NCI-H2196 treated with DMSO at 0.1 percent for 48 hours (cell line): ENCODE measurements around the gene IL25.
"Not testable (repeated sequence)": the region's sequence is repeated elsewhere in the genome, so short reads cannot be mapped to it uniquely, and the experiment has no call there.

Experiments used
- DNase-seq: peaks from one replicate; lab custom pipeline; 2025; ENCODE audit not compliant: unreplicated experiment; lab: John Stamatoyannopoulos, UW

The IL25 gene

DNA sequence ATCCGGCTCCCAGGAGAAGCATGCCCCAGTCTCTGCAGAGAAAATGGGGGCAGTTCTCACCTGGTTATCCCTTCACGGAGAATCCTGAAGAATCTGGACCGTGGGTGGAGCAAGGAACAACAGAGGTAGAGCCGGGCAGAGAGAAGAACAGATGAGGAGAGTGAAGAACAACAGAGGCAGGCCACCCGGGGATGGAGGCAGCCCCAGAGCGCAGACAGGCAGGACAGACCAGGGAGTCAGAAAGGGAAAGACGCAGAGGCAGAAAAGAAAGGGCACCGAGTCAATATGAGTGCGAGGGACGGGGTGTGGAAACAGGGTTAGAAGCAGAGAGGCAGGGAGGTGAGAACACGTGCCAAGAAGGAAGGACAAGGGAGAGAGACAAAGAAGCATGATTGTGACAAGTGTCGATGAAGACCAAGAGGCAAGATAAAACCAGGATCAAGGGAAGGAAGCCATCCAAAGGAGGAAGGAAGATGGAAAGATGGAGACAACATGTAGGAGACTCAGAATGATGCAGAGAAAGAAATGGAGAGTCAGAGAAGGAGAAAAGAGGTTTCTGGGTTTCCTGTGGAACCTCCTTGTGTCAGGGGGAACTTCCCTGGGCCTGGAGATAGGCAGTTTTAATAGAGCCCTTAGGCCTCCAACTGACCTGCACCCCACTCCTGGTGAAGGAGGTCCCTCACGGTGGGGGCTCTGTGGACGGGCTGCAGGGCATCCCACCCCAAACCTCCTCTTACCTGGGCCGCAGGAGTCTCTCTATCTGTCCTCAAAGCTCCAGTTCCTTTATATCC lies 35.1 kb downstream of the IL25 start, which contains the start of gene MYH6:
TSS of gene MYH6 (minus strand) at position 758 of the 791 bp plus-strand sequence. CDS start 1,050 bp downstream, outside the sequence.
- no peak for DNase-seq

GRCh38 chr14:23408307-23408630 lies 35.7 kb downstream of the IL25 start:
- no peak for DNase-seq

DNA sequence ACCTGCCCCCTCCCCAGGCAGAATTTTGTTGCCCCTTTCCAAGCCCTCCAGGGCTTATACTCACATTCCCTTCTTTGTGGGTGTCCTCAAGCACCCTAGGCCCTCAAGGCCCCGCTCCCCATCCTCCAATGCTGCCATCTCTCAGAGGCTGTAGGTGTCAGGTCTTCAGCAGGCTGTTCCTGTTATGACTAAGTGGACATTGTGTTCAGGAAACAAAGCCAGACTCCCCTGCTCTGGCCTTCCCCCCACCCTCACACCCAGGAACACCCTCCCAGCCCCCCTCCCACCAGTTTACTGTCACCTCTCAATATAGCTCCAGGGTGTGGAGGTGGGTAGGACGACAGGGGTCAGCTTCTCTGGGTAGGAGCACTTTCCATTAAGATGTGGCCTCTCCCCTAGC lies 36.9 kb downstream of the IL25 start:
- no peak for DNase-seq

DNA sequence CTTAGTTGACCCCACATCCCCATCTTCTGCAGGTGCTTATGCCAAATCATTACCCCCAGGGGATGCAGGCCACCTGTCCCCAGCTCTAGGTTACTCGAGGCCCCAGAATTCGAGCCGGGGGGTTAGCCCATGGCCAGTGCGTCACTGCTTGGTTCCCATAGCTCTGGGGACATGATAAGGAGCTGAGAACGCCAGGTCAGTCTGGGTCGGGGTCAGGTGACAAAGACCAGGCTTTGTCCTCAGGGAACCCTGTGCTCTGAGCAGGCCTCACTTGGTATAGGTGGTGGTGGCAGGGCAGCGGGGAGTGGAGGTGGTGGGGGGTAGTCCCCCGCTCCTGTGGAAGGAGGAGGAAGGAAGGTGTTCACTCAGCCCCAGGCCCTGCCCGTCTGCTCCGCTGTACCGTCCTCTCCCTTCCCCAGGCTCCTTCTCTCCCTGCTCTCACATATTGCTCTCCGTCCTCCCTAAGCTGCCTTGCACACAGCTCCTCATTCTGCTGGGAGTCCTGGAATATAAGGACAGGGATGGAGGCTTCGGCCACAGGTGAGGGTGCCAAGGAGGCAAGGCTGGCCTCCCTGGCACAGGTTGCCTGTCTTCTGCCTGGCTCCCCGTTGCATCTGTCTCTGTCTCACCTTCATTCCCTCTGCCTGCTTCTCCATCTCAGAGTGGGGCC lies 37.5 kb downstream of the IL25 start:
- no peak for DNase-seq

DNA sequence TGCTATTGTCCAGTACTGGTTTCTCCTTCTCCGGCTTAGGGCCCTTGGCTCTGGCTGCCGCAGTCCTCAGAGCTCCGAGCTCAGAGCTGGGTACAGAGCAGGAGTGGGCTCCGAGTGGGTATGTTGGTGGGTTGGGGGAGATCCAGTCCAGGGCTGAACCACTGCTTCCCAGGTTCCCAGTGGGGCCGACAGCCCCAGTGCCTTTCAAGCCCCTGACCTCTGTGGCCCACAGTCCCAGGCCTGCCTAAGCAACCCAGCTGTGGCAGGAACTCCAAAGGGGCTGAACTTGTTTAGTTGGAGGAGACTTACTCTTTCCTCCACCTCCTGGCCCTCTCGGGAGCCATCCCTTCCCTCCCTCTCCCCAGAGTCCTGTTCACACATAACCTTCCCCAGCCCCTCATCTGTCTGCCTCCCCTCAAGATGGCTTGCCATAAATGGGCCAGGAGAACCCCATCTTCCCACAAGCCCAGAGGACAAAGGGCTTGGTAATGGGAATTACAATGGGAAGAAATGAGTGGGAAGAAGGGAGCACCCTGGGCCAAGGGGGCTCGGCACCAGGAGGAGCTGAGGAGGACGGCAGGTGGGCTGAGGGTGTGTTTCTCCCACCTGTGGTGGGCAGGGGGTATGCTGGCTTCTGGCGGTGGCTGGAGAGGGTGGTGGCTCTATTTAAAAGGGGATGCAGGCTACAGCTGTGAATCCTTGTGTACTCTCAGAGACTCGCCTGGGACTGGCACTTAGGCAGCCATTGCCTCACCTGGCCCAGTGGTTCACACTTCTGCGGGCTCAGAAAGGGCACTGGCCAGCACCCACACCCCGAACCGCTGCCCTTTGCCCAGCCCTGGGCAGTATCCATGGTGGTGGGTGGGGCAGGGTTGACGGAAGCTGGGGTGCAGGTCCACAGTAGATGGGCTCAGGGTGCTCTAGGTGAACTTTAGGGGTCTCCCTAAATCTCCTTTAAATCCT lies 39.2 kb downstream of the IL25 start:
- DNase-seq: no peak

DNA sequence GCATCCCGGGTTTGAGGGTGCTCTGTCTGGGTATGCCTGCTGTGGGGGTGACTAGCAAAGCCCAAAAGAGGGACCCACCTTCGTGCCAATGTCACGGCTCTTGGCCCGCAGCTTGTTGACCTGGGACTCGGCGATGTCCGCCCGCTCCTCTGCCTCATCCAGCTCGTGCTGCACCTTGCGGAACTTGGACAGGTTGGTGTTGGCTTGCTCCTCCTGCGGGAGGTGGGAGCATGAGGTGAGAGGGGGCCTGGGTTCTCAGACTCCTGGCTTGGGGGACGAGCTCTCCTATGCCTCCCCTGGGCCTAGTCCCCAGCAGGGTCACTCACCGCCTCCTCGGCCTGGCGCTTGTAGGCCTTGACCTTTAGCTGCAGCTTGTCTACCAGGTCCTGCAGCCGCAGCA lies 41.1 kb downstream of the IL25 start:
- DNase-seq: no peak

- DNase-seq: no peak
Measured at GRCh38 chr14:23414254-23414653, 41.6 kb downstream of the IL25 start.

DNA sequence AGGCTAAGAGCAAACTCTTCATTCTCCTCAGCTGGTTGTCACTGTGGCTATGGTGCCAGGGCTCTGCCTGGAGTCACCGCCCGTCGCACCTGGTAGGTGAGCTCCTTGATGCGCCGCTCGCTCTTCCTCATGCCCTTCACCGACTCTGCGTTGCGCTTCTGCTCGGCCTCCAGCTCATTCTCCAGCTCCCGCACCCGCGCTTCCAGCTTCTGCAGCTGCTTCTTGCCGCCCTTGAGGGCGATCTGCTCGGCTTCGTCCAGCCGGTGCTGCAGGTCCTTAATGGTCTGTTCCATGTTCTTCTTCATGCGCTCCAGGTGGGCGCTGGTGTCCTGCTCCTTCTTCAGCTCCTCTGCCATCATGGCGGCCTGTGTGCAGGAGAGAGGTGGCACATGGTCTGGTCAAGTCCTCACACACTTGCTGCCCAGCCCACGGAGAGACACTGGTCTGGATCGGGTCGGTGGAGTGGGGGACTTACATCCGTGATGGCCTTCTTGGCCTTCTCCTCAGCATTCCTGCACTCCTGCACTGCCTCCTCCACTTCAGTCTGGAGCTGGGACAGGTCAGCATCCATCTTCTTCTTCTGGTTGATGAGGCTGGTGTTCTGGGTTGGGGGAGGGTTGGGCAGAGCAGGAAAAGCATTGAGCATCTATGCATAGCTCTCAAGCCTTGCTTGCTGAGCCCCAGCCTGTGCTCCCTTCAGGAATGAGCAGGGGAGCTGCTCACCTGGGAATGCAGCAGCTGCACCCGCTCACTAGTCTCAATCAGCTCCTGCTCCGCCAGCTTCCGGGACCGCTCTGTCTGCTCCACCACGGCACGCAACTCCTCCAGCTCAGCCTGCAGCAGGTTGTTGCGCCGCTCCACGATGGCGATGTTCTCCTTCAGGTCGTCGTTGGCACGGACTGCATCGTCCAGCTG lies 42.6 kb downstream of the IL25 start:
- DNase-seq: no peak

- DNase-seq: no peak
Measured at GRCh38 chr14:23415821-23416778, 43.5 kb downstream of the IL25 start.

DNA sequence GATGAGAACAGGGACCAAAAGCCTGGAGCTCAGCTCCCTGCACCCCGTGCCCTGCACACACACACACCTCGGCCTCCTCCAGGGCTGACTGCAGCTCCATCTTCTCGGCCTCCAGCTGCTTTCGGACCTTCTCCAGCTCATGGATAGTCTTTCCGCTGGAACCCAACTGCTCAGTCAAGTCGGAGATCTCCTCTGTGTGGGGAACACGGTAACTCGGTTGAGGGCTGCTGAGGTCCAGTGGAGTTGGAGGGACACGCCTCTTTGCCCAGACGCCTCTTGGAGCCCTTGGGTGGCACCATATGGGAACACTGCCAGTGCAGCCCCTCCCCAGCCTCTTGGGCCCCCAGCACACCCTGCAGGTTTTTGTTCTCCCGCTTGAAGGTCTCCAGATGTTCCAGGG lies 44.2 kb downstream of the IL25 start:
- DNase-seq: no peak

DNA sequence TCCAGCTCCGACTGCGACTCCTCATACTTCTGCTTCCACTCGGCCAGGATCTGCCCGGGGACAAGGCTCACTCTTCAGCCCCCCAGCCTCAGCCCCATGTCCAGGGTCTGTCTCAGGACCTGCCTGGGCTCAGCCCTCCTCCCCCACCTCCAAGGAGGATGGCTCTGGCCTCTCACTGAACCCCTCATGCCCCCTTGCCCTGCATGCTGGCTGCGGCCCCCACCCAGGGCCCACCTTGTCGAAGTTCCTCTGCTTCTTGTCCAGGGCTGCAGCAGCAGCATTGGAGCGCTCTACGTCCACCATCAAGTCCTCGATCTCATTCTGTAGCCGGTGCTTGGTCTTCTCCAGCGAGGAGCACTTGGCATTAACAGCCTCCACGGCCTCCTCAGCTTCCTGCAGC lies 44.7 kb downstream of the IL25 start:
- DNase-seq: not testable (repeated sequence)

DNA sequence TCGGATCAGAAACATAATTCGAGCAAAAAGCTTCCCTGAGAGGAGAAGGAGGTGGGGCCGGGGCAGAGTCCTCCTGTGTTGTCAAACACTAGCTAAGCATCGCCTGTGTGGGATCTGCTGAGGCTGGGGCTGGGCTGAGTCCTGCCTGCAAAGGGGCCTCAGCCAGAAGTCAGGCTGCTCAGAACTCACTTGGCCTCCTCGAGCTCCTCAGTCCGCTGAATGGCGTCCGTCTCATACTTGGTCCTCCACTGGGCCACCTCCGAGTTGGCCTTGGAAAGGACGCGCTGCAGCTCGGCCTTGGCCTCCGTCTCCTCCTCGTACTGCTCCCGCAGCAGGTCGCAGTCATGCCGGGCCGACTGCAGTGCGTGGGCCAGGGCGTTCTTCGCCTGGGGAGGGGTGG lies 45.4 kb downstream of the IL25 start:
- no peak for DNase-seq

- DNase-seq: not testable (repeated sequence)
Measured at GRCh38 chr14:23419646-23420045, 47.0 kb downstream of the IL25 start.

DNA sequence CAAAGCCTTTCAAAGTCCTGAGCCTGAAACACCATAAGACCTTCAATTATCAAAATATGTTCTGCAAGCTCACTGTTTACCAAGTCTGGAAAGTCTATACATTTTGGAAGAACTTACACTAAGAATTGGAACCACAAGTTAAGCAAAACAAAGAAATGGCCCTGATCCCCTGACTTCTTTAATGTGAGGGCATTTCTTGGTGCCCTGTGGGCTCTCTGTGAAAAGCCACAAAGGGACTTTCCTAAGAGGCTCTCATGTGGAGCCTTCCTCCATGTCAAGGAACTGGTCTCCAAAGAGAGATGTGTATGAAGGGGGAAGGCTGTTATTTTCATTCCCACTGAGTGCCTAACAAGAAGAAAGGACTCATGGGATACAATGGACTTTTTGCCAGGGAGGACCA lies 49.0 kb downstream of the IL25 start:
- DNase-seq: no peak

- DNase-seq: no peak
Measured at GRCh38 chr14:23423657-23424056, 51.0 kb downstream of the IL25 start.

DNA sequence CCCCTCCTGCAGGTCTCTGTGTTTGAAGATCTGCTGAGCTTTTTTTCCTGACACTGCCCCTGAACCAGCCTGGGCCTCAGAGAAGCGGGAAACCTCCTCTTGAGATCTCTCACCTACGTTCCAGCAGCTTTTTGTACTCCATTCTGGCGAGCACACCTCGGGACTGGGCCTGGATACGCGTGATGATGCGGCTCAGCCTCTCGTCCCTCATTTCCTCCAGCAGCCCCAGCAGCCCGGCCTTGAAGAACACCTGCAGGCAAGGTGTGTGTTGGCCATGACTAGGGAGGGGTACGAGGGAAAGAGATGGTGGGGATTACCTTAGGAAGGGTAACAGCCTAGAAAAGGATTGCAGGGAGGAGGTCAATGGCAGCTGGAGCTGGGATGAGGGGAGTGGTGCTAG lies 52.6 kb downstream of the IL25 start:
- no peak for DNase-seq

- not testable (repeated sequence) for DNase-seq
Measured at GRCh38 chr14:23425798-23426197, 53.2 kb downstream of the IL25 start.
